C1 segment of cervical spinal cord (tissue), 14 donors: ENCODE data around the gene GBF1.

Experiments used
- DNase-seq, 14 donors: peaks; one replicate each; lab custom pipeline; 2025; lab: John Stamatoyannopoulos, UW

Gene GBF1

DNA sequence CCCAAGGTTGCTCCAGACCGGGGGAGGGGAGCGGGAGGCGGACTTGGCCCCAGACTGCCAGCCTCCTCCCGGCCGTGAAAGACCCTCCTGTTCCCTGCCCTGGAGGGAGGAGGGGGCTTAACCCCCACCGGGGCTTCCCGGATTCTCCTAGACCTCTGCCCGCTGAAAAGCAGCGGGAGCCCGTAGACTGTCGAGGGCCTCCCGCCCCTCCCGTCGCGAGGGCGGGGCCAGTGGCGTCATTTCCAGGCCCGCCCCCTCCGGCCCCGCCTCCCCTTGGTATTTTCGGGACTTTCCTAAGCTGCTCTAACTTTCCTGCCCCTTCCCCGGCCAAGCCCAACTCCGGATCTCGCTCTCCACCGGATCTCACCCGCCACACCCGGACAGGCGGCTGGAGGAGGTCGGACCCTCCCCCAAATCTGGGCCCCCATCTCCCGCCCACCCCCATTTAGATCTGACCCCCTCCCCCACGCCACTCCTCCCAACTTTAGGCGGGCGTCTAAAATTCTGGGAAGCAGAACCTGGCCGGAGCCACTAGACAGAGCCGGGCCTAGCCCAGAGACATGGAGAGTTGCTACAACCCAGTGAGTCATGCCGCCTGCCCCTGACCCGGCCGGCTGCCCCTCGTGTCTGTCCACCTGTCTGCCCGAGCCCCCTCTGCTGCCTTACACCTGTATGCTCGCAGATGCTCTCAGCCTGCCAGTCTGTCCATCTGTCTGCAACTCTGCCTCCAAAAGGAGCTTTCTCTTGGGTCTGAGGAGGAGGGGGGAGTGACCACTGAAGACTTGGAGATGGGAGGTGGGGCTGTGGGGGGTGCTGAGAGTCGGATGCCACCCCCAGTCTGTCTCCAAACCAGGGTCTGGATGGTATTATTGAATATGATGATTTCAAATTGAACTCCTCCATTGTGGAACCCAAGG lies 150.3 kb downstream of the GBF1 start, which contains the start of gene NFKB2:
TSS of gene NFKB2 (plus strand) at position 306 of the 917 bp plus-strand sequence. CDS start at position 561, 255 bp downstream.
- peak in 12 of 14 donors; percentile 16 to 84 (median 60) for DNase-seq

- DNase-seq: no peak
Observed at GRCh38 chr10:102396317-102396650, 151.0 kb downstream of the GBF1 start.

DNA sequence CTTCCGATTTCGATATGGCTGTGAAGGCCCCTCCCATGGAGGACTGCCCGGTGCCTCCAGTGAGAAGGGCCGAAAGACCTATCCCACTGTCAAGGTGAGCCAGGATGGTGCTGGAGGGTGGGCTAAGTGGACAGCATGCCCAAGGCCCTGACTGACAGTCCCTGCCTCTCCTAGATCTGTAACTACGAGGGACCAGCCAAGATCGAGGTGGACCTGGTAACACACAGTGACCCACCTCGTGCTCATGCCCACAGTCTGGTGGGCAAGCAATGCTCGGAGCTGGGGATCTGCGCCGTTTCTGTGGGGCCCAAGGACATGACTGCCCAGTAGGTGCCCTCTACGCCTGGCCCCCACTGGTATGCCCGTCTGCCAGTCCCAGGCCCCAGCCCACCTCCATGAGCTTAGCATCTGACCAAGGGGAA lies 151.4 kb downstream of the GBF1 start:
- DNase-seq: no peak

DNA sequence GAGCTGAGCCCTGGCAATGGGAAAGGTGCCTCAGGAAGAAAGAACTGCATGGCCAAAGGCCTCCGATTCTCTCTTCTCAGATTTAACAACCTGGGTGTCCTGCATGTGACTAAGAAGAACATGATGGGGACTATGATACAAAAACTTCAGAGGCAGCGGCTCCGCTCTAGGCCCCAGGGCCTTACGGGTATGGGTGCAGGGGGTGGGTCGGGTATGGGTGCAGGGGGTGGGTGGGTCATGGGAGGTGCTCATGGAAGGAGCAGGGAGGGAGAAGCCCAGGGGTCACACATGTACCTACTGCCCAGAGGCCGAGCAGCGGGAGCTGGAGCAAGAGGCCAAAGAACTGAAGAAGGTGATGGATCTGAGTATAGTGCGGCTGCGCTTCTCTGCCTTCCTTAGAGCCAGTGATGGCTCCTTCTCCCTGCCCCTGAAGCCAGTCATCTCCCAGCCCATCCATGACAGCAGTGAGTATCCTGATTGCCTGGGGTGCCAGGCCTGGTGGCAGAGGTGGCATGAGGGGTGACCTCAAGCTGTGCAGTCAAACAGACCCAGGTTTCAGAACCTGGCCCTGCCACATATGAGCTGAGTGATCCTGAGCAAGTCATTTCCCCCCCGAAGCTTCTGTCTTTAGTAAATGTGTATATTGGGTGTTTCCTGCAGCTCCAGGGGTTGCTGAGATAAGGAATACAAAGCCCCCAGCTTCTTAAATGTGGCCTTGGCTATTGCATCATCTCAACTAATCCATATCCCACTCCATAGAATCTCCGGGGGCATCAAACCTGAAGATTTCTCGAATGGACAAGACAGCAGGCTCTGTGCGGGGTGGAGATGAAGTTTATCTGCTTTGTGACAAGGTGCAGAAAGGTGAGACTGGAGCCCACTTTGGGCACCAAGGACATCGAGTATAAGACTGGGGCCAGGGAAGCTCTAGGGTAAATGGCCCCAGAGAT lies 152.2 kb downstream of the GBF1 start:
- no peak for DNase-seq

GRCh38 chr10:102398172-102399020 lies 153.1 kb downstream of the GBF1 start:
- DNase-seq: peak in 1 of 14 donors; percentile 10

GRCh38 chr10:102399217-102400021 lies 154.1 kb downstream of the GBF1 start:
- DNase-seq: peak in 13 of 14 donors; percentile 41 to 86 (median 79)

DNA sequence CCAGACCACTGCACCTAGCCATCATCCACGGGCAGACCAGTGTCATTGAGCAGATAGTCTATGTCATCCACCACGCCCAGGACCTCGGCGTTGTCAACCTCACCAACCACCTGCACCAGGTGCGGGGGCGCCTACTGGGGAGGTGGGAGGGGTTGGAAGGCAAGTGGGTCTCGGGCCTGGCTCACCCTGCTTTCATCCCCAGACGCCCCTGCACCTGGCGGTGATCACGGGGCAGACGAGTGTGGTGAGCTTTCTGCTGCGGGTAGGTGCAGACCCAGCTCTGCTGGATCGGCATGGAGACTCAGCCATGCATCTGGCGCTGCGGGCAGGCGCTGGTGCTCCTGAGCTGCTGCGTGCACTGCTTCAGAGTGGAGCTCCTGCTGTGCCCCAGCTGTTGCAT lies 154.7 kb downstream of the GBF1 start:
- no peak for DNase-seq

GRCh38 chr10:102400598-102401341 lies 155.4 kb downstream of the GBF1 start:
- no peak for DNase-seq

DNA sequence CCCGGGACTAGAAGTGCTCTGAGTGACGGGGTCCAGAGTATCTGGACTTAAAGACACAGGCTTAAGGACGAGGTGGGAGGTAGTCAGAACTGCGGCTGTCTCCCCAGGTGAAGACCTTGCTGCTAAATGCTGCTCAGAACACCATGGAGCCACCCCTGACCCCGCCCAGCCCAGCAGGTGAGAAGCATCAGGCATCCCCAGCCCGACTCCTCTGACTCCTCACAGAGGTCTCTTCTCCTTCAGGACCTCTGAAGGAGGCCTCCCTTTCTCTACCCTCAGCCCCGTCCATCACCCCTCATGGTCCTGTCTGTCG lies 156.0 kb downstream of the GBF1 start:
- DNase-seq: no peak

- no peak for DNase-seq
Observed at GRCh38 chr10:102401735-102402511, 156.6 kb downstream of the GBF1 start.

DNA sequence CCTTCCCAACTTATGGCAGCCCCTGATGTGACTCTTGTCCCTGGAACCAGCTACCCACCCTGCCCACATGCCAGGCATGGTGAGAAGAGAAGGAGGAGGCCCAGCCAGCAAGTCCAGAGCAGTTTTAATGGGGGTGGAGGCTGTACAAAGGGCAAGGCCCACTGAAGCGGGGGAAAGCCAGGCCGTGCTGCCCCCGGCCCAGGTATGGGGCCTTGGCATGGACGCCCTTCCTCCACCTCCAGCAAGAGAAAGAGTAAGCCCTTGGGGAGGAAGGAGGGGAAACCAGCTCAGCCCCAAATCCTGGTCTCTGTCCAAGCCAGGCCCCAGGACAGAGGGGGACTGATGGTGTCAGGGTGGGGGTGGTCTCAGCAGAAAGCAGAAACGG lies 157.2 kb downstream of the GBF1 start:
- DNase-seq: no peak

DNA sequence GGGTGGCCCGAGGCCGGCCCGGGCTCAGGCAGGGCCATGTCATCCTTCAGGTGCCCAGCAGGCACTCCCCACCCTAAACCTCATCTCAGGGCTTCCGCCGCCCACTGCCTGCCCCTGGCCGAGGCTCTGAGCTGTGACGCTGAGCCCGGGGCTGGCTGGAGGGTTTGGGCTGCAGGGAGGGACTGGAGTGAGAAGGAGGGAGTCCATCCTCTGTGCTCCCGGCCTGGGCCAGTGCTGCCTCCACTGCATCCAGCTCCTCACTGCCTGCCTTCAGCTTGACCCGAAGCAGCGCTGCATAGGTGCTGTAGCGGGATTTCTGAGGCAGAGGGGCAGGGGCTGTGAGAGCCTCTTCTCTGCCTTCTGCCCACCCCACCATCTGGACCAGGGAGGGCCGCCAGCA lies 157.8 kb downstream of the GBF1 start:
- no peak for DNase-seq

DNA sequence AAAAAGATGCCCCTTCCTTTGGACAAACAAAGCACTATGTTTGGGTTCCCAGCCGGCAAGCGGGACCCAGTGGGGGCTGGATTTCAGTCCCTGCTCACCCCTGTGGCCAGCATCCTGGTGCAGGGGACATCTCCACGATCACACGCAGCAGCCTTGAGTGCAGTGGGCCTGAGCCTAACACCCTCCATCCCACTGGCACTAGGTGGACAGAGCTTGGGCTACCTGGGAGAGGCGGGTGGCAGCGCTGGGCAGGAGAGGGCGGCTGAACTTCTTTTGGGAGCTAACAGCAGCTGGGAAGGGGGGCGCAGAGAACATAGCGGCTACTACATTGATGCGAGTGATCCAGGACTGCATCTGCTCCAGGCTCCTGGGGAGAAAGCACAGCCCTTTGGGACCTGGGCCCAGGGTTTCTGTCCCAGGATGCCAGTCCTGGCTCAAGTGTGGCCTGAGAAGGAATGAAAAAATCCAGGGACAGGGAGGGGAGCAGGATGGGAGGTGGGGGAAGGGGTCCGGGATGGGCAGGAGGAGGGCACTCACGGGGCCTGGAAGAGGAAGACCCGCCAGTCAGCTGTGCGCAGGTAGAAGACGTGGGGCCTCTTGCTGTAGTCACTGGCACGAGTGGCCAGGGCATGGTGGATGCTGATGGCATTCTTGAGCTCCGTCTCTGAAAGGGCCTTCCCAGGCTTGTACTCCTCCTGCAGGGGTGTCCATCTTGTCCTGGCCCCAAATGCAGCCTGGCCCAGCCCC lies 159.2 kb downstream of the GBF1 start:
- DNase-seq: no peak

GRCh38 chr10:102405108-102405571 lies 159.8 kb downstream of the GBF1 start:
- DNase-seq: no peak

- no peak for DNase-seq
Observed at GRCh38 chr10:102405632-102406031, 160.3 kb downstream of the GBF1 start.

- no peak for DNase-seq
Observed at GRCh38 chr10:102406815-102407214, 161.5 kb downstream of the GBF1 start.

- DNase-seq: no peak
Observed at GRCh38 chr10:102407425-102408130, 162.2 kb downstream of the GBF1 start.
